GM19463 (cell line): ENCODE data around the gene ZNF410.

ENCODE experiments used
- ATAC-seq: cut with Tn5 transposase; IDR thresholded peaks from one replicate; pipeline ENCODE4 v1.9.1; 2021; ENCODE audit warnings: mild to moderate bottlenecking, moderate library complexity; ENCODE audit not compliant: unreplicated experiment

The ZNF410 gene

GRCh38 chr14:73949752-73950734 is 63.4 kb downstream of the ZNF410 start, which contains the start of the genes COQ6 and FAM161B:
TSS of gene COQ6 (plus strand) at chr14:73950302. CDS start at chr14:73950333, 31 bp downstream.
TSS of gene FAM161B (minus strand) at chr14:73950094. CDS start at chr14:73950026, 68 bp downstream.
- peak; percentile 90 for ATAC-seq

GRCh38 chr14:73953731-73954130 is 67.1 kb downstream of the ZNF410 start:
- ATAC-seq, result no peak

- no peak for ATAC-seq
These were observed 69.0 kb downstream of the ZNF410 start for GRCh38 chr14:73955674-73956073.

GRCh38 chr14:73958591-73958990 is 71.9 kb downstream of the ZNF410 start:
- ATAC-seq, result no peak

- no peak for ATAC-seq
These were observed 74.5 kb downstream of the ZNF410 start for GRCh38 chr14:73961192-73961591.

- no peak for ATAC-seq
These were observed 78.6 kb downstream of the ZNF410 start for GRCh38 chr14:73965216-73965615.

- no peak for ATAC-seq
These were observed 82.2 kb downstream of the ZNF410 start for GRCh38 chr14:73968885-73969284.

- ATAC-seq, result no peak
These were observed 86.8 kb downstream of the ZNF410 start for GRCh38 chr14:73973497-73973896.

- ATAC-seq, result no peak
These were observed 89.5 kb downstream of the ZNF410 start for GRCh38 chr14:73976125-73976524.

GRCh38 chr14:73977896-73978295 is 91.2 kb downstream of the ZNF410 start:
- ATAC-seq, result no peak
